AG09309 (cell line): ENCODE results near the gene PDE4C.
A peak's percentile ranks its signal among the peaks of the same experiment; 100 is the strongest.

ENCODE experiments used
- DNase-seq: peaks from one replicate; pipeline ENCODE4 v3.0.0-alpha.2; 2010; ENCODE audit warnings: low read depth
- H3K4me3 ChIP-seq: 2 replicates; pipeline ENCODE4 v1.5.1; 2011; ENCODE audit warnings: mild to moderate bottlenecking, low read depth, low read length, moderate library complexity; ENCODE audit not compliant: control insufficient read depth
- CTCF ChIP-seq: IDR thresholded peaks from 2 replicates; pipeline ENCODE4 v1.5.1; 2011; ENCODE audit warnings: mild to moderate bottlenecking, low read depth, low read length, inconsistent platforms; ENCODE audit not compliant: insufficient read depth, control insufficient read depth; ENCODE audit errors: missing control alignments

Gene PDE4C

GRCh38 chr19:18254546-18255503 lies 28.6 kb upstream of the PDE4C start:
- H3K4me3 ChIP-seq, result no peak overlapping the region
- no peak for TF ChIP-seq CTCF
- no peak for DNase-seq

GRCh38 chr19:18253716-18254115 lies 27.5 kb upstream of the PDE4C start:
- no peak overlapping the region for H3K4me3 ChIP-seq
- TF ChIP-seq CTCF, result no peak
- DNase-seq, result no peak

- DNase-seq, result no peak
- H3K4me3 ChIP-seq, result no peak overlapping the region
- no peak for TF ChIP-seq CTCF
Measured at GRCh38 chr19:18253130-18253529, 26.9 kb upstream of the PDE4C start.

- no peak for TF ChIP-seq CTCF
- no peak for DNase-seq
- H3K4me3 ChIP-seq, result no peak overlapping the region
Measured at GRCh38 chr19:18252370-18252717, 26.1 kb upstream of the PDE4C start.

- no peak overlapping the region for H3K4me3 ChIP-seq
- peak; percentile 13 for DNase-seq
- peak; percentile 93 for TF ChIP-seq CTCF
Measured at GRCh38 chr19:18251587-18252369, 25.5 kb upstream of the PDE4C start.

- DNase-seq, result no peak
- H3K4me3 ChIP-seq, result no peak overlapping the region
- no peak for TF ChIP-seq CTCF
Measured at GRCh38 chr19:18249834-18250233, 23.6 kb upstream of the PDE4C start.
